ENCODE measurements around the gene PRSS35.

- TF ChIP-seq POLR2A (IDR thresholded peaks at IDR 0.05; ENCODE audit: low read depth, low read length) (no peak), POLR2AphosphoS5 (IDR thresholded peaks at IDR 0.05; ENCODE audit: low read depth, low read length) (no peak), TAF1 (IDR thresholded peaks at IDR 0.05; ENCODE audit: borderline replicate concordance, low read depth, low read length) (no peak)
Measured at GRCh38 chr6:83464381-83465140, 47.8 kb upstream of the PRSS35 start.
